ENCODE results near the gene SPATA1.

The SPATA1 gene

GRCh38 chr1:84598418-84598817 is 92.2 kb downstream of the SPATA1 start:
- DNase-seq, result no peak

GRCh38 chr1:84598846-84599741 is 92.9 kb downstream of the SPATA1 start:
- DNase-seq, result no peak

GRCh38 chr1:84600796-84601195 is 94.6 kb downstream of the SPATA1 start:
- no peak for DNase-seq

GRCh38 chr1:84603223-84603622 is 97.0 kb downstream of the SPATA1 start:
- no peak for DNase-seq

- no peak for DNase-seq
Measured at GRCh38 chr1:84603941-84604830, 98.0 kb downstream of the SPATA1 start.

- no peak for DNase-seq
Measured at GRCh38 chr1:84605157-84605556, 99.0 kb downstream of the SPATA1 start.

GRCh38 chr1:84606977-84607376 is 100.8 kb downstream of the SPATA1 start:
- no peak for DNase-seq

GRCh38 chr1:84611091-84611490 is 104.9 kb downstream of the SPATA1 start:
- no peak for DNase-seq

GRCh38 chr1:84611796-84612195 is 105.6 kb downstream of the SPATA1 start:
- DNase-seq, result peak in 2 of 6 experiments; percentile 20 to 64

GRCh38 chr1:84613026-84613425 is 106.8 kb downstream of the SPATA1 start:
- no peak for DNase-seq

GRCh38 chr1:84613887-84614286 is 107.7 kb downstream of the SPATA1 start:
- no peak for DNase-seq

GRCh38 chr1:84615790-84616189 is 109.6 kb downstream of the SPATA1 start:
- no peak for DNase-seq
